Measurements from ENCODE around the gene NUP210. TPM values are rescaled to one million over a fixed set of nuclear protein-coding genes. Genes with fewer than 3 reads are reported as not detected.

Gene NUP210
- polyA plus RNA-seq, 4 donors = 6.5 to 29.1 (median 24.2) TPM

- no peak for DNase-seq (ENCODE audit: low read depth in 4 of 4, low spot score in 3 of 4)
Observed at GRCh38 chr3:13332158-13332557, 88.0 kb downstream of the NUP210 start.

- no peak for DNase-seq (ENCODE audit: low read depth in 4 of 4, low spot score in 3 of 4)
Observed at GRCh38 chr3:13329746-13330145, 90.4 kb downstream of the NUP210 start.

GRCh38 chr3:13325892-13326443 lies 94.2 kb downstream of the NUP210 start:
- no peak for DNase-seq (ENCODE audit: low read depth in 4 of 4, low spot score in 3 of 4)

- no peak for DNase-seq (ENCODE audit: low read depth in 4 of 4, low spot score in 3 of 4)
Observed at GRCh38 chr3:13324835-13325501, 95.2 kb downstream of the NUP210 start.

- no peak for DNase-seq (ENCODE audit: low read depth in 4 of 4, low spot score in 3 of 4)
Observed at GRCh38 chr3:13323822-13324221, 96.3 kb downstream of the NUP210 start.

- no peak for DNase-seq (ENCODE audit: low read depth in 4 of 4, low spot score in 3 of 4)
Observed at GRCh38 chr3:13322324-13322723, 97.8 kb downstream of the NUP210 start.

GRCh38 chr3:13319564-13320220 lies 100.4 kb downstream of the NUP210 start:
- no peak for DNase-seq (ENCODE audit: low read depth in 4 of 4, low spot score in 3 of 4)

- no peak for DNase-seq (ENCODE audit: low read depth in 4 of 4, low spot score in 3 of 4)
Observed at GRCh38 chr3:13318626-13319470, 101.3 kb downstream of the NUP210 start.

GRCh38 chr3:13317596-13318320 lies 102.4 kb downstream of the NUP210 start:
- DNase-seq (ENCODE audit: low read depth in 4 of 4, low spot score in 3 of 4) = no peak

- DNase-seq (ENCODE audit: low read depth in 4 of 4, low spot score in 3 of 4) = no peak
Observed at GRCh38 chr3:13316603-13317002, 103.5 kb downstream of the NUP210 start.

- no peak for DNase-seq (ENCODE audit: low read depth in 4 of 4, low spot score in 3 of 4)
Observed at GRCh38 chr3:13314877-13315276, 105.2 kb downstream of the NUP210 start.

GRCh38 chr3:13313813-13314212 lies 106.3 kb downstream of the NUP210 start:
- no peak for DNase-seq (ENCODE audit: low read depth in 4 of 4, low spot score in 3 of 4)

- DNase-seq (ENCODE audit: low read depth in 4 of 4, low spot score in 3 of 4) = no peak
Observed at GRCh38 chr3:13309004-13309403, 111.1 kb downstream of the NUP210 start.

- no peak for DNase-seq (ENCODE audit: low read depth in 4 of 4, low spot score in 3 of 4)
Observed at GRCh38 chr3:13308380-13308801, 111.7 kb downstream of the NUP210 start.

- DNase-seq (ENCODE audit: low read depth in 4 of 4, low spot score in 3 of 4) = no peak
Observed at GRCh38 chr3:13307041-13307440, 113.1 kb downstream of the NUP210 start.

GRCh38 chr3:13305623-13306022 lies 114.5 kb downstream of the NUP210 start:
- no peak for DNase-seq (ENCODE audit: low read depth in 4 of 4, low spot score in 3 of 4)

- no peak for DNase-seq (ENCODE audit: low read depth in 4 of 4, low spot score in 3 of 4)
Observed at GRCh38 chr3:13303410-13303809, 116.7 kb downstream of the NUP210 start.

GRCh38 chr3:13301286-13301987 lies 118.7 kb downstream of the NUP210 start:
- no peak for DNase-seq (ENCODE audit: low read depth in 4 of 4, low spot score in 3 of 4)

- no peak for DNase-seq (ENCODE audit: low read depth in 4 of 4, low spot score in 3 of 4)
Observed at GRCh38 chr3:13300546-13301285, 119.4 kb downstream of the NUP210 start.
